ENCODE measurements around the gene U2AF1L4.

The U2AF1L4 gene

GRCh38 chr19:35721374-35721773 is 23.8 kb downstream of the U2AF1L4 start:
- Histone ChIP-seq H3K27ac (no peak overlapping the region), H3K4me3 (no peak overlapping the region)
- TF ChIP-seq CTCF (IDR thresholded peaks at IDR 0.05) = no peak
- DNase-seq (ENCODE audit: low spot score) = no peak

DNA sequence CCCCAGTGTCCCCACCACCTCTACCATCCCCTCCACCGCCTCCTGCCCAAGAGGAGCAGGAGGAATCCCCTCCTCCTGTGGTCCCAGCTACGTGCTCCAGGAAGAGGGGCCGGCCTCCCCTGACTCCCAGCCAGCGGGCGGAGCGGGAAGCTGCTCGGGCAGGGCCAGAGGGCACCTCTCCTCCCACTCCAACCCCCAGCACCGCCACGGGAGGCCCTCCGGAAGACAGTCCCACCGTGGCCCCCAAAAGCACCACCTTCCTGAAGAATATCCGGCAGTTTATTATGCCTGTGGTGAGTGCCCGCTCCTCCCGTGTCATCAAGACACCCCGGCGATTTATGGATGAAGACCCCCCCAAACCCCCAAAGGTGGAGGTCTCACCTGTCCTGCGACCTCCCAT is 24.6 kb downstream of the U2AF1L4 start:
- no peak for DNase-seq (ENCODE audit: low spot score)
- H3K4me3 ChIP-seq = no peak overlapping the region
- no peak for TF ChIP-seq CTCF (IDR thresholded peaks at IDR 0.05)
- H3K27ac ChIP-seq = no peak overlapping the region

- Histone ChIP-seq H3K27ac (no peak overlapping the region), H3K4me3 (no peak overlapping the region)
- no peak for TF ChIP-seq CTCF (IDR thresholded peaks at IDR 0.05)
- no peak for DNase-seq (ENCODE audit: low spot score)
These were observed 25.1 kb downstream of the U2AF1L4 start for GRCh38 chr19:35720163-35720524.

DNA sequence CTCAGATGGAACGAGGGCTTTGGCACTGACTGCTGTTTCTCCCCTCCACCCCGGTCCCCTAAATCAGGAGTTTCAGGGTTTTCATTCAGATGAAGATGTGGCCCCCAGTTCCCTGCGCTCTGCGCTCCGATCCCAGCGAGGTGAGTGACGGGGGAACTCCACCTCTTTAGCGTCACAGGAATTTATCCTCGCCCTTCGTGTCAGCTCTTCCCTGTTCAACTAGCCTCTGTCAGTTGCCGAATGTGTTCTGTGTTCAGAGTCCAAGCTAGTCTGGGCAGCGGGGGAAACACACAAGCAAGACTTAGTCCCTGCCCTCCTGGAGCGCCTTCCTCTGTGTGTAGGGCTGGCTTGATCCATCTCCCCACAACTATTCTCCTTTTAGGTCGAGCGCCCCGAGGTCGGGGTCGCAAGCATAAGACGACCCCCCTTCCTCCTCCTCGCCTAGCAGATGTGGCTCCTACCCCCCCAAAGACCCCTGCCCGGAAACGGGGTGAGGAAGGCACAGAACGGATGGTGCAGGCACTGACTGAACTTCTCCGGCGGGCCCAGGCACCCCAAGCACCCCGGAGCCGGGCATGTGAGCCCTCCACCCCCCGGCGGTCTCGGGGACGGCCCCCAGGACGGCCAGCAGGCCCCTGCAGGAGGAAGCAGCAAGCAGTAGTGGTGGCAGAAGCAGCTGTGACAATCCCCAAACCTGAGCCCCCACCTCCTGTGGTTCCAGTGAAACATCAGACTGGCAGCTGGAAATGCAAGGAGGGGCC is 25.6 kb downstream of the U2AF1L4 start:
- Histone ChIP-seq H3K27ac (no peak overlapping the region), H3K4me3 (no peak overlapping the region)
- no peak for TF ChIP-seq CTCF (IDR thresholded peaks at IDR 0.05)
- peak; percentile 73 for DNase-seq (ENCODE audit: low spot score)

GRCh38 chr19:35718345-35719041 is 26.7 kb downstream of the U2AF1L4 start:
- H3K27ac ChIP-seq = peak overlapping the region; percentile 85 to 96
- TF ChIP-seq CTCF (IDR thresholded peaks at IDR 0.05) = no peak
- DNase-seq (ENCODE audit: low spot score) = peak; percentile 80
- H3K4me3 ChIP-seq = peak overlapping the region; percentile 88

DNA sequence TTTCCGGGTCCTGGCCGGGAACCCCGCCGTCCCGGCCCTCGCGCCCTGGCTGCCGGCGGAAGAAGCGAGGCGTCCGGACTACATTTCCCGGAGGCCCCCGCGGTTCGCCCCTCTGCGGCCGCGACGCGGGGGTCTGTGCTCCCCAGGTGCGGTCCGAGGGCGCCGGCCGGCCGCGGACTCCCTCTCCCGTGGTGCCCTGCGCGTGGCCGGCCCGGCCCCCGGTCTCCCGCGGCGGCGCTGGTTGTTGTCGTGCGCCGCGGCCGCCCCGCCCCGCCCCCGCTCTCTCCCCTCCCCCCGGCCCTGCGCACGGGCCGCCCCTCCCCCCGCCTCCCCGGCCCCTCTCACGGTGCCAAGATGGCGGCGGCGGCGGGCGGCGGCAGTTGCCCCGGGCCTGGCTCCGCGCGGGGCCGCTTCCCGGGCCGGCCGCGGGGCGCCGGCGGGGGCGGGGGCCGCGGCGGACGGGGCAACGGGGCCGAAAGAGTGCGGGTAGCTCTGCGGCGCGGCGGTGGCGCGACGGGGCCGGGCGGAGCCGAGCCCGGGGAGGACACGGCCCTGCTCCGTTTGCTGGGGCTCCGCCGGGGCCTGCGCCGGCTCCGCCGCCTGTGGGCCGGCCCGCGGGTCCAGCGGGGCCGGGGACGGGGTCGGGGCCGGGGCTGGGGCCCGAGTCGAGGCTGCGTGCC is 27.4 kb downstream of the U2AF1L4 start, which contains the start of gene KMT2B:
KMT2B (plus strand) TSS at position 339 of the 680 bp plus-strand sequence; CDS start at position 355, 16 bp downstream.
- peak; percentile 96 for DNase-seq (ENCODE audit: low spot score)
- TF ChIP-seq CTCF (IDR thresholded peaks at IDR 0.05) = no peak
- H3K4me3 ChIP-seq = peak within 1 kb of the TSS; percentile 88
- peak within 1 kb of the TSS; percentile 85 to 96 for H3K27ac ChIP-seq
